ENCODE data around the gene RPS10.
A peak's percentile ranks its signal among the peaks of the same experiment; 100 is the strongest.

GRCh38 chr6:34414999-34415858 lies 10.6 kb downstream of the RPS10 start:
- TF ChIP-seq CTCF (IDR thresholded peaks at IDR 0.05; ENCODE audit: extremely low read depth in 1 of 2, insufficient read depth in 1 of 2, low read depth in 1 of 2, low read length in 2 of 2) (peak; percentile 55 to 56), MAX (IDR thresholded peaks at IDR 0.05; ENCODE audit: insufficient read depth, insufficient read length) (no peak), EZH2 (IDR thresholded peaks at IDR 0.05; ENCODE audit: borderline replicate concordance, low read depth, low read length, severe bottlenecking) (no peak)

Measured in endothelial cell of umbilical vein (primary cell).